ENCODE measurements around the gene ABLIM1. TPM values are rescaled to one million over a fixed set of nuclear protein-coding genes. Genes with fewer than 3 reads are reported as not detected.

The ABLIM1 gene
- total RNA-seq, 1 donor from 2014 or later: 70.0 TPM

GRCh38 chr10:114402871-114403540 lies 255.1 kb downstream of the ABLIM1 start:
- H3K27ac Mint-ChIP-seq (ENCODE audit: unreplicated experiment): peak overlapping the region; percentile 88
- H3K4me3 ChIP-seq (ENCODE audit: insufficient read depth, low read depth, low read length): peak overlapping the region; percentile 49
- peaks cover 2% of the 10 kb centered on the region for H3K36me3 Mint-ChIP-seq (ENCODE audit: low read depth, unreplicated experiment)
- H3K27me3 ChIP-seq (ENCODE audit: insufficient read depth, low read length): peaks cover 6% of the 10 kb centered on the region
- no peaks in the 10 kb centered on the region for H3K79me2 ChIP-seq (ENCODE audit: insufficient read depth, low read length)
- H3K4me2 ChIP-seq (ENCODE audit: low read length): peak overlapping the region; percentile 90
- no peaks in the 10 kb centered on the region for H4K20me1 ChIP-seq (ENCODE audit: insufficient read depth, low read length)
- peaks cover 11% of the 10 kb centered on the region for H3K27me3 Mint-ChIP-seq (ENCODE audit: low read depth, unreplicated experiment)
- H3K4me3 Mint-ChIP-seq (ENCODE audit: unreplicated experiment): peak overlapping the region; percentile 95
- no peak for TF ChIP-seq CTCF (IDR thresholded peaks at IDR 0.05; ENCODE audit: insufficient read depth, low read depth, low read length)
- no peak for TF ChIP-seq EZH2 (IDR thresholded peaks at IDR 0.05; ENCODE audit: insufficient read depth, low read length)
- peaks cover 22% of the 10 kb centered on the region for H3K4me1 ChIP-seq (ENCODE audit: insufficient read depth, low read length)
- no peaks in the 10 kb centered on the region for H3K9me3 Mint-ChIP-seq (ENCODE audit: unreplicated experiment)
- H3K4me1 Mint-ChIP-seq (ENCODE audit: low read depth, unreplicated experiment): peaks cover 49% of the 10 kb centered on the region
- no peak for FAIRE-seq
- peak; percentile 27 for DNase-seq (ENCODE audit: low read depth)
- H2AFZ ChIP-seq (ENCODE audit: low read depth, low read length): peak overlapping the region; percentile 65
- peak overlapping the region; percentile 19 for H3K27ac ChIP-seq (ENCODE audit: low read depth, low read length)
- H3K36me3 ChIP-seq (ENCODE audit: insufficient read depth, low read length): no peaks in the 10 kb centered on the region
- H3K9ac ChIP-seq (ENCODE audit: low read length): peak overlapping the region; percentile 75
- no peaks in the 10 kb centered on the region for H3K9me3 ChIP-seq (ENCODE audit: insufficient read depth, low read depth, low read length)

GRCh38 chr10:114402233-114402632 lies 255.8 kb downstream of the ABLIM1 start:
- Mint-ChIP-seq H3K4me3 (ENCODE audit: unreplicated experiment) (peak overlapping the region; percentile 95), H3K9me3 (ENCODE audit: unreplicated experiment) (no peaks in the 10 kb centered on the region), H3K4me1 (ENCODE audit: low read depth, unreplicated experiment) (peaks cover 55% of the 10 kb centered on the region), H3K27ac (ENCODE audit: unreplicated experiment) (peak overlapping the region; percentile 88), H3K36me3 (ENCODE audit: low read depth, unreplicated experiment) (peaks cover 2% of the 10 kb centered on the region), H3K27me3 (ENCODE audit: low read depth, unreplicated experiment) (peaks cover 11% of the 10 kb centered on the region)
- peaks cover 6% of the 10 kb centered on the region for H3K27me3 ChIP-seq (ENCODE audit: insufficient read depth, low read length)
- H4K20me1 ChIP-seq (ENCODE audit: insufficient read depth, low read length): no peaks in the 10 kb centered on the region
- H3K4me3 ChIP-seq (ENCODE audit: insufficient read depth, low read depth, low read length): no peak overlapping the region
- DNase-seq (ENCODE audit: low read depth) (peak; percentile 14), FAIRE-seq (no peak)
- H3K36me3 ChIP-seq (ENCODE audit: insufficient read depth, low read length): no peaks in the 10 kb centered on the region
- TF ChIP-seq CTCF (IDR thresholded peaks at IDR 0.05; ENCODE audit: insufficient read depth, low read depth, low read length) (no peak), EZH2 (IDR thresholded peaks at IDR 0.05; ENCODE audit: insufficient read depth, low read length) (no peak)
- H2AFZ ChIP-seq (ENCODE audit: low read depth, low read length): no peak overlapping the region
- no peak overlapping the region for H3K27ac ChIP-seq (ENCODE audit: low read depth, low read length)
- H3K9ac ChIP-seq (ENCODE audit: low read length): no peak overlapping the region
- H3K4me1 ChIP-seq (ENCODE audit: insufficient read depth, low read length): peaks cover 22% of the 10 kb centered on the region
- no peaks in the 10 kb centered on the region for H3K79me2 ChIP-seq (ENCODE audit: insufficient read depth, low read length)
- H3K4me2 ChIP-seq (ENCODE audit: low read length): peak overlapping the region; percentile 90
- no peaks in the 10 kb centered on the region for H3K9me3 ChIP-seq (ENCODE audit: insufficient read depth, low read depth, low read length)

- FAIRE-seq: peak; percentile 58
- H4K20me1 ChIP-seq (ENCODE audit: insufficient read depth, low read length): no peaks in the 10 kb centered on the region
- H3K9ac ChIP-seq (ENCODE audit: low read length): no peak overlapping the region
- H3K9me3 ChIP-seq (ENCODE audit: insufficient read depth, low read depth, low read length): no peaks in the 10 kb centered on the region
- Mint-ChIP-seq H3K4me1 (ENCODE audit: low read depth, unreplicated experiment) (peaks cover 60% of the 10 kb centered on the region), H3K9me3 (ENCODE audit: unreplicated experiment) (no peaks in the 10 kb centered on the region), H3K4me3 (ENCODE audit: unreplicated experiment) (peak overlapping the region; percentile 2), H3K27me3 (ENCODE audit: low read depth, unreplicated experiment) (peaks cover 11% of the 10 kb centered on the region), H3K27ac (ENCODE audit: unreplicated experiment) (peak overlapping the region; percentile 87), H3K36me3 (ENCODE audit: low read depth, unreplicated experiment) (peaks cover 2% of the 10 kb centered on the region)
- no peak for TF ChIP-seq CTCF (IDR thresholded peaks at IDR 0.05; ENCODE audit: insufficient read depth, low read depth, low read length)
- TF ChIP-seq EZH2 (IDR thresholded peaks at IDR 0.05; ENCODE audit: insufficient read depth, low read length): no peak
- H3K27ac ChIP-seq (ENCODE audit: low read depth, low read length): no peak overlapping the region
- no peaks in the 10 kb centered on the region for H3K79me2 ChIP-seq (ENCODE audit: insufficient read depth, low read length)
- H3K4me1 ChIP-seq (ENCODE audit: insufficient read depth, low read length): peaks cover 22% of the 10 kb centered on the region
- H2AFZ ChIP-seq (ENCODE audit: low read depth, low read length): no peak overlapping the region
- H3K4me2 ChIP-seq (ENCODE audit: low read length): no peak overlapping the region
- no peaks in the 10 kb centered on the region for H3K36me3 ChIP-seq (ENCODE audit: insufficient read depth, low read length)
- H3K4me3 ChIP-seq (ENCODE audit: insufficient read depth, low read depth, low read length): no peak overlapping the region
- H3K27me3 ChIP-seq (ENCODE audit: insufficient read depth, low read length): peaks cover 6% of the 10 kb centered on the region
- DNase-seq (ENCODE audit: low read depth): peak; percentile 65
Measured at GRCh38 chr10:114401195-114401791, 256.8 kb downstream of the ABLIM1 start.
